ENCODE results near the gene PRSS21.

The PRSS21 gene

GRCh38 chr16:2779978-2780898 is 36.8 kb upstream of the PRSS21 start:
- DNase-seq: no peak

- DNase-seq: no peak
These were observed 34.3 kb upstream of the PRSS21 start for GRCh38 chr16:2782583-2783351.

- DNase-seq: no peak
These were observed 33.3 kb upstream of the PRSS21 start for GRCh38 chr16:2783581-2784357.

GRCh38 chr16:2784358-2785100 is 32.5 kb upstream of the PRSS21 start:
- no peak for DNase-seq

GRCh38 chr16:2785101-2785991 is 31.7 kb upstream of the PRSS21 start:
- peak in 2 of 4 experiments; percentile 68 to 74 for DNase-seq

- no peak for DNase-seq
These were observed 30.8 kb upstream of the PRSS21 start for GRCh38 chr16:2786061-2786825.

- no peak for DNase-seq
These were observed 30.2 kb upstream of the PRSS21 start for GRCh38 chr16:2786826-2787151.

- DNase-seq: no peak
These were observed 29.6 kb upstream of the PRSS21 start, which contains the start of gene PRSS33 for GRCh38 chr16:2787406-2787805. Gene PRSS33, minus strand, starts transcription at chr16:2787560. Its CDS starts 1,013 bp downstream, at chr16:2786547.

GRCh38 chr16:2787961-2788360 is 29.1 kb upstream of the PRSS21 start:
- no peak for DNase-seq

- DNase-seq: no peak
These were observed 26.4 kb upstream of the PRSS21 start for GRCh38 chr16:2790631-2791030.

GRCh38 chr16:2791174-2791573 is 25.9 kb upstream of the PRSS21 start:
- DNase-seq: no peak

GRCh38 chr16:2792940-2793339 is 24.1 kb upstream of the PRSS21 start:
- DNase-seq: peak in 1 of 4 experiments; percentile 44

GRCh38 chr16:2795395-2796143 is 21.5 kb upstream of the PRSS21 start:
- peak in 3 of 4 experiments; percentile 53 to 54 (median 54) for DNase-seq

- DNase-seq: no peak
These were observed 18.3 kb upstream of the PRSS21 start for GRCh38 chr16:2798723-2799204.

- DNase-seq: peak in 1 of 4 experiments; percentile 59
These were observed 17.7 kb upstream of the PRSS21 start for GRCh38 chr16:2799205-2799858.

GRCh38 chr16:2799859-2800226 is 17.2 kb upstream of the PRSS21 start:
- peak; percentile 66 to 84 (median 74) for DNase-seq

GRCh38 chr16:2803545-2804195 is 13.4 kb upstream of the PRSS21 start:
- no peak for DNase-seq

- DNase-seq: no peak
These were observed 12.3 kb upstream of the PRSS21 start for GRCh38 chr16:2804728-2805127.
